K562 (cell line): ENCODE results near the gene IL2RG. TPM values are rescaled to one million over a fixed set of nuclear protein-coding genes. Genes with fewer than 3 reads are reported as not detected.

Experiments
- ATAC-seq: fragments of 200-7000 bp; cut with Tn5 transposase; 3 replicates; pipeline ENCODE4 v1.9.1; 2020; ENCODE audit warnings: moderate library complexity
- BruUV-seq: library from RNA; stranded (reverse); fragments of 400-500 nt; replicated peaks from 2 replicates; lab custom pipeline; 2021; lab: Mats Ljungman, UMichigan
- CTCF ChIA-PET: fragments of 300-600 bp; formaldehyde crosslinking; extraction: SDS; loops from one replicate; lab custom pipeline; 2021; ENCODE audit warnings: low intra/inter-chr PET ratio; lab: Yijun Ruan, JAX
- POLR2A ChIA-PET: fragments of 300-600, 350-650 bp; sonication (Branson Sonifier 250); formaldehyde crosslinking; extraction: SDS; loops from one replicate; lab custom pipeline; 2021; ENCODE audit warnings: antibody characterized with exemption, inconsistent platforms; lab: Yijun Ruan, JAX
- DNase-seq, 4 experiments: peaks; one replicate each; pipeline versions ENCODE4 v3.0.0 to v3.0.0-alpha.2; 2011 to 2018; ENCODE audit warnings: low spot score in 3 of 4, mixed read lengths in 3 of 4; ENCODE audit errors: extremely low read depth in 1 of 4
- FAIRE-seq: peaks from 2 replicates; lab custom pipeline; 2011; peaks lifted over from hg19 to GRCh38; lab: Jason Lieb, UNC
- H2AFZ ChIP-seq: 2 replicates; pipeline ENCODE4 v1.6.0; 2011; ENCODE audit warnings: low read depth, low read length, control low read depth, inconsistent platforms
- H3K27ac ChIP-seq: fragments of 200-600 bp; 3 replicates; pipeline ENCODE4 v1.8.0; 2011; ENCODE audit warnings: low read depth, mild to moderate bottlenecking, control low read depth, inconsistent platforms, low read length, moderate library complexity, mixed read lengths; ENCODE audit errors: extremely low read depth
- H3K27me3 ChIP-seq, 2 experiments: fragments of 300-600 bp in 1 of 2; 2 replicates in 1 of 2; 3 replicates in 1 of 2; pipeline versions ENCODE4 v1.6.0 to v1.8.0; 2011; ENCODE audit warnings: inconsistent platforms in 2 of 2, low read length in 2 of 2, mild to moderate bottlenecking in 1 of 2, mixed read lengths in 1 of 2, moderate library complexity in 1 of 2; ENCODE audit not compliant: control insufficient read depth in 2 of 2, insufficient read depth in 2 of 2
- H3K36me3 ChIP-seq: fragments of 300-600 bp; 3 replicates; pipeline ENCODE4 v1.8.0; 2011; ENCODE audit warnings: mild to moderate bottlenecking, low read length, inconsistent platforms; ENCODE audit not compliant: control insufficient read depth, insufficient read depth
- H3K4me1 ChIP-seq, 2 experiments: fragments of 200-600 bp in 1 of 2; replicated peaks in 1 of 2; 2 replicates in 1 of 2; 3 replicates in 1 of 2; pipeline versions ENCODE4 v1.5.1 to v1.8.0; 2011; ENCODE audit warnings: inconsistent platforms in 2 of 2, low read length in 2 of 2, mild to moderate bottlenecking in 1 of 2, mixed read lengths in 1 of 2, moderate library complexity in 1 of 2; ENCODE audit not compliant: control insufficient read depth in 2 of 2, insufficient read depth in 2 of 2
- H3K4me2 ChIP-seq: 2 replicates; pipeline ENCODE4 v1.6.1; 2011; ENCODE audit warnings: low read length, control low read depth, inconsistent platforms, mixed read lengths; ENCODE audit not compliant: insufficient read depth
- H3K4me3 ChIP-seq: fragments of 200-600 bp; sonication (generic), shearing (Covaris generic); 2 replicates; pipeline ENCODE4 v1.5.1; 2016; ENCODE audit warnings: control low read depth, inconsistent platforms
- H3K79me2 ChIP-seq: fragments of 200-600 bp; 3 replicates; pipeline ENCODE4 v1.8.0; 2011; ENCODE audit warnings: low read length, inconsistent platforms; ENCODE audit not compliant: control insufficient read depth, insufficient read depth
- H3K9ac ChIP-seq, 2 experiments: 2 replicates each; pipeline versions ENCODE4 v1.6.0 to v1.6.1; 2011; ENCODE audit warnings: low read depth in 2 of 2, low read length in 2 of 2, control low read depth in 1 of 2, inconsistent platforms in 1 of 2, mild to moderate bottlenecking in 1 of 2, mixed read lengths in 1 of 2; ENCODE audit not compliant: insufficient read depth in 1 of 2
- H3K9me1 ChIP-seq: one replicate; pipeline ENCODE4 v1.6.0; 2011; ENCODE audit warnings: inconsistent platforms, mild to moderate bottlenecking, low read length, moderate library complexity; ENCODE audit not compliant: control insufficient read depth, insufficient read depth
- H3K9me3 ChIP-seq: replicated peaks from 2 replicates; pipeline ENCODE4 v1.5.1; 2011; ENCODE audit warnings: low read depth, low read length, inconsistent platforms; ENCODE audit not compliant: control insufficient read depth, insufficient read depth
- H4K20me1 ChIP-seq: replicated peaks from 2 replicates; pipeline ENCODE4 v1.6.1; 2011; ENCODE audit warnings: low read length, inconsistent platforms, mixed read lengths; ENCODE audit not compliant: control insufficient read depth, insufficient read depth
- CAMTA2 ChIP-seq: fragments of 250-450 bp; sonication (Bioruptor Pico); conservative IDR thresholded peaks from 2 replicates; pipeline ENCODE4 v1.5.1; 2022
- CEBPB ChIP-seq: fragments of 450-650 bp; IDR thresholded peaks from 2 replicates; pipeline ENCODE4 v1.6.1; 2016; ENCODE audit warnings: missing genetic modification characterization, missing compliant biosample characterization
- MCM3 ChIP-seq: fragments of 450-650 bp; IDR thresholded peaks from 2 replicates; pipeline ENCODE4 v1.6.1; 2016
- MTA2 ChIP-seq: fragments of 450-650 bp; IDR thresholded peaks from 2 replicates; pipeline ENCODE4 v1.6.1; 2016; ENCODE audit warnings: low read depth
- NFIX ChIP-seq: fragments of 250-450 bp; sonication (Bioruptor Pico); IDR thresholded peaks from 2 replicates; pipeline ENCODE4 v1.4.0; 2020; ENCODE audit warnings: low read depth, mild to moderate bottlenecking, moderate library complexity
- NFRKB ChIP-seq: fragments of 450-650 bp; IDR thresholded peaks from 2 replicates; pipeline ENCODE4 v1.6.1; 2016; ENCODE audit warnings: low read depth
- PRMT5 ChIP-seq: sonication (generic); formaldehyde crosslinking; IDR thresholded peaks from 2 replicates; pipeline ENCODE4 v1.5.0; 2020; ENCODE audit warnings: missing genetic modification reagents
- ZC3H4 ChIP-seq: sonication (generic); formaldehyde crosslinking; IDR thresholded peaks from 2 replicates; pipeline ENCODE4 v1.9.0; 2021; ENCODE audit warnings: missing genetic modification reagents, borderline replicate concordance
- ZEB2 ChIP-seq: fragments of 450-650 bp; IDR thresholded peaks from 2 replicates; pipeline ENCODE4 v1.6.1; 2016
- ZSCAN32 ChIP-seq: fragments of 450-650 bp; formaldehyde crosslinking; IDR thresholded peaks from 2 replicates; pipeline ENCODE4 v1.4.0; 2020; ENCODE audit warnings: mild to moderate bottlenecking, moderate library complexity
- ZZZ3 ChIP-seq: fragments of 450-650 bp; IDR thresholded peaks from 2 replicates; pipeline ENCODE4 v1.6.1; 2016; ENCODE audit warnings: antibody characterized with exemption, mild to moderate bottlenecking, moderate library complexity
- WGBS: fragments of 100-300 bp; shearing (Covaris generic); methylation state at CpG from one replicate; pipeline ENCODE4 v1.1.6; 2016; ENCODE audit warnings: low coverage, mixed read lengths; ENCODE audit not compliant: insufficient coverage; ENCODE audit errors: missing lambda C conversion rate; 5-methylcytosine and 5-hydroxymethylcytosine counted together
- in situ Hi-C: fragments of 300-500 bp; cut with MboI; formaldehyde crosslinking; loops from 4 replicates; pipeline ENCODE4 v1.15.0; 2018; ENCODE audit warnings: inconsistent platforms, mixed read lengths
- intact Hi-C: fragments of 100-400 bp; cut with micrococcal nuclease; formaldehyde crosslinking; loops from 2 replicates; pipeline ENCODE4 v1.14.2; 2022
- polyA plus RNA-seq, 8 experiments: library from polyadenylated mRNA; depleted of rRNA in 4 of 8; stranded (reverse) in 5 of 8; unstranded in 3 of 8; fragments of >200 nt; fragmentation: Nextera tagmentation in 2 of 8; fragmentation: Illumina TruSeq in 1 of 8; extraction: Ambion mirVana in 2 of 8; extraction: Trizol in 1 of 8; gene quantifications; 2 replicates each; pipeline versions ENCODE4 v1.2.1 to v1.2.3, GENCODE V29; 2011 to 2014; ENCODE audit warnings: inconsistent platforms in 1 of 8, missing spikeins in 1 of 8
- total RNA-seq, 7 experiments: library from RNA; depleted of rRNA in 6 of 7; stranded (reverse); fragments of >200 nt in 6 of 7; fragmentation: Illumina TruSeq in 2 of 7; extraction: Trizol in 2 of 7; gene quantifications; 2 replicates each; pipeline versions ENCODE4 v1.2.1 to v1.2.3, GENCODE V29; 2011 to 2021; ENCODE audit warnings: low replicate concordance in 1 of 7
- TF ChIP-seq, protein P1 (sequence below): fragments of 450-650 bp; IDR thresholded peaks from 2 replicates; pipeline ENCODE4 v1.6.1; 2016
- TF ChIP-seq, protein P2 (sequence below): fragments of 450-650 bp; IDR thresholded peaks from 2 replicates; pipeline ENCODE4 v1.6.1; 2016; ENCODE audit warnings: missing biosample characterization, missing genetic modification characterization
- TF ChIP-seq, protein P3 (sequence below): sonication (generic); formaldehyde crosslinking; IDR thresholded peaks from 2 replicates; pipeline ENCODE4 v1.8.0; 2022; ENCODE audit warnings: missing genetic modification reagents, mild to moderate bottlenecking, borderline replicate concordance

Gene IL2RG
- total and polyA plus RNA-seq, 9 of the 15 experiments (the other 6 are each of a cell fraction or from before 2014, with no cell fraction given), result 5.5 to 55.4 (median 19.7) TPM

DNA sequence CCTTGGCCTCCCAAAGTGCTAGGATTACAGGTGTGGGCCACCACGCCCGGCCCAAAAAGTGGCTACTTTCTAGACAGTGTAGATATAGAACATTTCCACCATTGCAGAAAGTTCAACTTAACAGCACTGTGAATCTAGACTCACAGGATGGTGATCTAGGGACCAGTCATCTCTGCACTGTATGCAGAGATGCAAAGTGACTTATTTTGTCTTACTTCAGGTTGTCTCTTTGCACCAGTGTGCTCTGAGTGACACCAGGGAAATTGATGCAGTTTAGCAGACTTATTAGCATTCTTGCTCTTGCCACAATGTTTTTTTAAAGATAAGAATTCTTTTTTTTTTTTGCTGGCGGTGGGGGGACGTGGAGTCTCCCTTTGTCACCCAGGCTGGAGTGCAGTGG lies 28.6 kb downstream of the IL2RG start:
- 39% methylated on average over 4 of the region's 4 CpGs for WGBS
- no peak overlapping the region for H3K4me3 ChIP-seq
- in situ Hi-C loops (no loop called here), intact Hi-C loops (no loop called here)
- no peaks in the 10 kb centered on the region for H3K9me3 ChIP-seq
- no peak for TF ChIP-seq MCM3
- TF ChIP-seq, protein P1, sequence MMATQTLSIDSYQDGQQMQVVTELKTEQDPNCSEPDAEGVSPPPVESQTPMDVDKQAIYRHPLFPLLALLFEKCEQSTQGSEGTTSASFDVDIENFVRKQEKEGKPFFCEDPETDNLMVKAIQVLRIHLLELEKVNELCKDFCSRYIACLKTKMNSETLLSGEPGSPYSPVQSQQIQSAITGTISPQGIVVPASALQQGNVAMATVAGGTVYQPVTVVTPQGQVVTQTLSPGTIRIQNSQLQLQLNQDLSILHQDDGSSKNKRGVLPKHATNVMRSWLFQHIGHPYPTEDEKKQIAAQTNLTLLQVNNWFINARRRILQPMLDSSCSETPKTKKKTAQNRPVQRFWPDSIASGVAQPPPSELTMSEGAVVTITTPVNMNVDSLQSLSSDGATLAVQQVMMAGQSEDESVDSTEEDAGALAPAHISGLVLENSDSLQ, result peak; percentile 45
- H3K9me1 ChIP-seq, result no peaks in the 10 kb centered on the region
- no peak overlapping the region for H2AFZ ChIP-seq
- H4K20me1 ChIP-seq, result no peaks in the 10 kb centered on the region
- POLR2A ChIA-PET, result no interaction called here
- FAIRE-seq (no peak), DNase-seq (no peak), ATAC-seq (peak; percentile 51; the same call in 2 of the 3 replicates)
- H3K27ac ChIP-seq, result no peak overlapping the region
- no TSS peak for BruUV-seq
- H3K9ac ChIP-seq, result no peak overlapping the region
- H3K79me2 ChIP-seq, result no peaks in the 10 kb centered on the region
- CTCF ChIA-PET, result no interaction called here
- H3K4me2 ChIP-seq, result no peak overlapping the region
- H3K27me3 ChIP-seq, result no peaks in the 10 kb centered on the region
- no peaks in the 10 kb centered on the region for H3K36me3 ChIP-seq
- H3K4me1 ChIP-seq, result no peaks in the 10 kb centered on the region; a peak in 2 of 5 replicates

DNA sequence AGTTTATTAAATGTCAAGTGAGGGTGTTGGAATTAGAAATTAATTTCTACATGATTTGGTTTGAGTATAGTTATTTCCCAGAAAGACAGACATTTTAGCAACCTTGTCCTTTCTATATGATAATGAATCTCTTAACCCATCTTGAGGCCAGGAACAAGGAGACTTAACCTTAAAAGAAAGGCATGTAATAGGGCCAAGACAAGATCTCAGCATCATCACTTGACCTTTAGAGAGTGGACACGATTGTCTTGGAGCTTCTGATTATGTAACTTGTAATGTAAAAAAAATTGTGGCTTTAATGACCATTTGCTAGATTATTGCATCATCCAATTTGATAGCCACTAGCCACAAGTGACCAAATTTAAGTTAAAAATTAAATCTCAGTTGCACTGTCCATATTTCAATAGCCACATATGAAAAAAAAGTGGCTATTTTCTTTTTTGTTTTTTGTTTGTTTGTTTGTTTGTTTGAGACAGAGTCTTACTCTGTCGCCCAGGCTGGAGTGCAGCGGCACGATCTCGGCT lies 29.2 kb downstream of the IL2RG start:
- Histone ChIP-seq H3K9me3 (no peaks in the 10 kb centered on the region), H3K9ac (no peak overlapping the region), H4K20me1 (no peaks in the 10 kb centered on the region), H3K4me3 (no peak overlapping the region), H2AFZ (no peak overlapping the region), H3K36me3 (no peaks in the 10 kb centered on the region), H3K9me1 (no peaks in the 10 kb centered on the region), H3K27me3 (no peaks in the 10 kb centered on the region), H3K27ac (no peak overlapping the region), H3K4me1 (no peaks in the 10 kb centered on the region; a peak in 2 of 5 replicates), H3K4me2 (no peak overlapping the region), H3K79me2 (no peaks in the 10 kb centered on the region)
- ATAC-seq (no peak), FAIRE-seq (no peak), DNase-seq (no peak)
- ChIA-PET POLR2A (no interaction called here), CTCF (no interaction called here)
- in situ Hi-C loops, result no loop called here
- no TSS peak for BruUV-seq
- 8% methylated on average over 1 of the region's 5 CpGs for WGBS
- intact Hi-C loops, result no loop called here
- no peak for TF ChIP-seq ZEB2
- TF ChIP-seq, protein P2, sequence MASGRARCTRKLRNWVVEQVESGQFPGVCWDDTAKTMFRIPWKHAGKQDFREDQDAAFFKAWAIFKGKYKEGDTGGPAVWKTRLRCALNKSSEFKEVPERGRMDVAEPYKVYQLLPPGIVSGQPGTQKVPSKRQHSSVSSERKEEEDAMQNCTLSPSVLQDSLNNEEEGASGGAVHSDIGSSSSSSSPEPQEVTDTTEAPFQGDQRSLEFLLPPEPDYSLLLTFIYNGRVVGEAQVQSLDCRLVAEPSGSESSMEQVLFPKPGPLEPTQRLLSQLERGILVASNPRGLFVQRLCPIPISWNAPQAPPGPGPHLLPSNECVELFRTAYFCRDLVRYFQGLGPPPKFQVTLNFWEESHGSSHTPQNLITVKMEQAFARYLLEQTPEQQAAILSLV (tag), result 0 out of 2 replicates have a peak, but pooled peaks have one; percentile 11
- TF ChIP-seq NFIX (CRISPR knock-in tag), result no peak
- TF ChIP-seq ZSCAN32 (CRISPR knock-in tag), result peak; percentile 66; the same call in 1 of the 2 replicates
- no peak for TF ChIP-seq ZC3H4 (CRISPR knock-in tag)
- TF ChIP-seq ZZZ3, result no peak
- TF ChIP-seq PRMT5 (CRISPR knock-in tag), result no peak
- TF ChIP-seq MTA2, result no peak
- no peak for TF ChIP-seq NFRKB
- no peak for TF ChIP-seq CAMTA2 (CRISPR knock-in tag)
- TF ChIP-seq CEBPB, result peak; percentile 71
- TF ChIP-seq, protein P3, sequence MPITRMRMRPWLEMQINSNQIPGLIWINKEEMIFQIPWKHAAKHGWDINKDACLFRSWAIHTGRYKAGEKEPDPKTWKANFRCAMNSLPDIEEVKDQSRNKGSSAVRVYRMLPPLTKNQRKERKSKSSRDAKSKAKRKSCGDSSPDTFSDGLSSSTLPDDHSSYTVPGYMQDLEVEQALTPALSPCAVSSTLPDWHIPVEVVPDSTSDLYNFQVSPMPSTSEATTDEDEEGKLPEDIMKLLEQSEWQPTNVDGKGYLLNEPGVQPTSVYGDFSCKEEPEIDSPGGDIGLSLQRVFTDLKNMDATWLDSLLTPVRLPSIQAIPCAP (CRISPR knock-in tag), result no peak
